ENCODE results near the gene RNF114. TPM values are rescaled to one million over a fixed set of nuclear protein-coding genes. Genes with fewer than 3 reads are reported as not detected.
"Not testable (repeated sequence)": the region's sequence is repeated elsewhere in the genome, so short reads cannot be mapped to it uniquely, and the experiment has no call there.

Gene RNF114
- total and polyA plus RNA-seq, 2 donors (not counting 1 experiment from before 2014, with no cell fraction given) = 65.2 to 70.2 TPM

DNA sequence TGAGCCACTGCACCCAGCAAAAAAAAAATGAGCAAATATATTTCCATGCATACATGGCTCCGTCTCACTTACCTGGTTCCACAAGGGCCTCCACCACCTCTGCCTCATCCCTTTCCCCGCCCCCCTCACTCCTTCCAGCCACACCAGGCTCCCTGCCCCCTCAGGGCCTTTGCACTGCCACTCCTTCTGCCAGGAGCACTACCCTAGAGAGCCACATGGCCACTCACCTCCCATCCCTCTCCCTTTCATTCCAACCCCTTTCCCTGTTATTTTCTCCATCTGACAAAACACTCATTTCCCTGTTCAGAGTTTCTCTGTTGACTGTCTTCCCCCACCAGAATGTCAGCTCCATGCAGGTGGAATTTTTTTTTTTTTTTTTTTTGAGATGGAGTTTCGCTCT lies 59.4 kb downstream of the RNF114 start:
- no peak for DNase-seq (ENCODE audit: low read depth in 2 of 2)
- Histone ChIP-seq H3K4me2 (ENCODE audit: extremely low read depth, insufficient read depth, low read length) (no peak overlapping the region), H3K4me1 (ENCODE audit: control insufficient read depth, extremely low read depth, insufficient read depth, low read length) (peaks cover 2% of the 10 kb centered on the region), H4K20me1 (ENCODE audit: control insufficient read depth, extremely low read depth, insufficient read depth, low read length) (no peaks in the 10 kb centered on the region), H3K36me3 (ENCODE audit: control insufficient read depth, insufficient read depth, low read length) (no peaks in the 10 kb centered on the region), H3K79me2 (ENCODE audit: control insufficient read depth, insufficient read depth, low read length) (no peaks in the 10 kb centered on the region), H3K9ac (ENCODE audit: insufficient read depth, low read length) (no peak overlapping the region), H3K27me3 (ENCODE audit: control insufficient read depth, insufficient read depth, low read length) (no peaks in the 10 kb centered on the region), H3K4me3 (replicated peaks in 1 of 4; ENCODE audit: control extremely low read depth in 1 of 4, insufficient read depth in 1 of 4, low read depth in 3 of 4, low read length in 4 of 4) (no peak overlapping the region), H3K27ac (ENCODE audit: insufficient read depth, low read length) (no peak overlapping the region), H3K9me3 (ENCODE audit: control insufficient read depth, insufficient read depth, low read depth, low read length) (no peaks in the 10 kb centered on the region), H2AFZ (ENCODE audit: low read length) (no peak overlapping the region)
- no peak for TF ChIP-seq EZH2 (IDR thresholded peaks at IDR 0.05; ENCODE audit: low read length, missing control alignments)
- TF ChIP-seq, protein P1, sequence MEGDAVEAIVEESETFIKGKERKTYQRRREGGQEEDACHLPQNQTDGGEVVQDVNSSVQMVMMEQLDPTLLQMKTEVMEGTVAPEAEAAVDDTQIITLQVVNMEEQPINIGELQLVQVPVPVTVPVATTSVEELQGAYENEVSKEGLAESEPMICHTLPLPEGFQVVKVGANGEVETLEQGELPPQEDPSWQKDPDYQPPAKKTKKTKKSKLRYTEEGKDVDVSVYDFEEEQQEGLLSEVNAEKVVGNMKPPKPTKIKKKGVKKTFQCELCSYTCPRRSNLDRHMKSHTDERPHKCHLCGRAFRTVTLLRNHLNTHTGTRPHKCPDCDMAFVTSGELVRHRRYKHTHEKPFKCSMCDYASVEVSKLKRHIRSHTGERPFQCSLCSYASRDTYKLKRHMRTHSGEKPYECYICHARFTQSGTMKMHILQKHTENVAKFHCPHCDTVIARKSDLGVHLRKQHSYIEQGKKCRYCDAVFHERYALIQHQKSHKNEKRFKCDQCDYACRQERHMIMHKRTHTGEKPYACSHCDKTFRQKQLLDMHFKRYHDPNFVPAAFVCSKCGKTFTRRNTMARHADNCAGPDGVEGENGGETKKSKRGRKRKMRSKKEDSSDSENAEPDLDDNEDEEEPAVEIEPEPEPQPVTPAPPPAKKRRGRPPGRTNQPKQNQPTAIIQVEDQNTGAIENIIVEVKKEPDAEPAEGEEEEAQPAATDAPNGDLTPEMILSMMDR (conservative IDR thresholded peaks at IDR 0.05 in 1 of 2, IDR thresholded peaks at IDR 0.05 in 1 of 2; ENCODE audit: low read depth in 1 of 2, low read length in 2 of 2) = no peak

- not testable (repeated sequence) for H3K4me3 ChIP-seq (replicated peaks in 1 of 4; ENCODE audit: control extremely low read depth in 1 of 4, insufficient read depth in 1 of 4, low read depth in 3 of 4, low read length in 4 of 4); H3K4me2 ChIP-seq (ENCODE audit: extremely low read depth, insufficient read depth, low read length); H3K27ac ChIP-seq (ENCODE audit: insufficient read depth, low read length); H4K20me1 ChIP-seq (ENCODE audit: control insufficient read depth, extremely low read depth, insufficient read depth, low read length); H3K79me2 ChIP-seq (ENCODE audit: control insufficient read depth, insufficient read depth, low read length); H3K36me3 ChIP-seq (ENCODE audit: control insufficient read depth, insufficient read depth, low read length); DNase-seq (ENCODE audit: low read depth in 2 of 2); H3K9me3 ChIP-seq (ENCODE audit: control insufficient read depth, insufficient read depth, low read depth, low read length); H2AFZ ChIP-seq (ENCODE audit: low read length); H3K4me1 ChIP-seq (ENCODE audit: control insufficient read depth, extremely low read depth, insufficient read depth, low read length); H3K9ac ChIP-seq (ENCODE audit: insufficient read depth, low read length); H3K27me3 ChIP-seq (ENCODE audit: control insufficient read depth, insufficient read depth, low read length)
Measured at GRCh38 chr20:49998478-49999188, 62.4 kb downstream of the RNF114 start.

DNA sequence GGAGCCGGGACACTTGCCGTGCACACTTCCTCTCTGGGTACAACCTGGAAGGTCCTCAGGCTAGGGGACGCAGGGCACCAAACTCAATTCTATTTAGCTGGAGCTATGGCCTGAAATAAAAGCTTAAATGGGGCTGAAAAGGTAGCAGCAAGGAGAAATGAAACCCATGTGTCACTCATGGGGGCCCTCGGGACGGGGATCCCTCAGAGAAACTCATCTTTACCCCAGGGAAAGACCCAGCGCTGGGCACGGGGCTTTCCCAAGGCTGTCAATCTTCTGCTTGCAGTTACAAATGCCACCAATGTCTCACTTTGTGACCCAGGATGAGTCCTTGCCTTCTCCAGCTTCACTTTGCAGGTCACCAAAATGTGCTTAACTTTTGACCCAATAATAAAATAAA lies 63.1 kb downstream of the RNF114 start:
- H3K4me1 ChIP-seq (ENCODE audit: control insufficient read depth, extremely low read depth, insufficient read depth, low read length) = no peaks in the 10 kb centered on the region
- no peak for DNase-seq (ENCODE audit: low read depth in 2 of 2)
- no peaks in the 10 kb centered on the region for H3K79me2 ChIP-seq (ENCODE audit: control insufficient read depth, insufficient read depth, low read length)
- no peak overlapping the region for H2AFZ ChIP-seq (ENCODE audit: low read length)
- H3K9me3 ChIP-seq (ENCODE audit: control insufficient read depth, insufficient read depth, low read depth, low read length) = no peaks in the 10 kb centered on the region
- H3K36me3 ChIP-seq (ENCODE audit: control insufficient read depth, insufficient read depth, low read length) = no peaks in the 10 kb centered on the region
- no peaks in the 10 kb centered on the region for H3K27me3 ChIP-seq (ENCODE audit: control insufficient read depth, insufficient read depth, low read length)
- no peak overlapping the region for H3K4me2 ChIP-seq (ENCODE audit: extremely low read depth, insufficient read depth, low read length)
- no peaks in the 10 kb centered on the region for H4K20me1 ChIP-seq (ENCODE audit: control insufficient read depth, extremely low read depth, insufficient read depth, low read length)
- H3K27ac ChIP-seq (ENCODE audit: insufficient read depth, low read length) = no peak overlapping the region
- TF ChIP-seq, protein P1 (conservative IDR thresholded peaks at IDR 0.05 in 1 of 2, IDR thresholded peaks at IDR 0.05 in 1 of 2; ENCODE audit: low read depth in 1 of 2, low read length in 2 of 2) = no peak
- no peak for TF ChIP-seq EZH2 (IDR thresholded peaks at IDR 0.05; ENCODE audit: low read length, missing control alignments)
- H3K4me3 ChIP-seq (replicated peaks in 1 of 4; ENCODE audit: control extremely low read depth in 1 of 4, insufficient read depth in 1 of 4, low read depth in 3 of 4, low read length in 4 of 4) = no peak overlapping the region
- no peak overlapping the region for H3K9ac ChIP-seq (ENCODE audit: insufficient read depth, low read length)

DNA sequence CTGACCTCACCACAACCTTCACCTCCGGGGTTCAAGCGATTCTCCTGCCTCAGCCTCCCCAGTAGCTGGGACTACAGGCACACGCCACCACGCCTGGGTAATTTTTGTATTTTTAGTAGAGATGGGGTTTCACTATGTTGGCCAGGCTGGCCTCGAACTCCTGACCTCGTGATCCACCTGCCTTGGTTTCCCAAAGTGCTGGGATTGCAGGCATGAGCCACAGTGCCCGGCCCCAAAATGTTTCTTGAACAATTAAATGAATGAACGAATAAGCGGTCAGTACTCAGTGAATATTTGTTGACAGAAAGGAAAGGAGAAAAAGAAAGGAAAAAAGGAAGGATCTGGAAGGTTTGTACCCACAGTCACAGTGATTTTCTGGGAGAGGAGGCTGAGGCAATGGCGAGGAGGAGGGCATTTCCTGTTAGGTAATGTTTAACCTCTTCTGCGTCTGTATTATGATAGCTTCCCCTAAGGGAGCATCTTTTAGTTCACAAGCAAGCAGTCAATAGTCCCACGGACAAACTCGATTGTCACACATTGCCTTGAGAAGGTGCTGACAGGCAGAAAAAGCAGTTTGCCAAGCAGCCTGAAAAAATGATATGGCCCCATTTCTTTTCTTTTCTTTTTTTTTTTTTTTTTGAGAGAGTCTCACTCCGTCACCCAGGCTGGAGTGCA lies 64.5 kb downstream of the RNF114 start:
- H3K4me1 ChIP-seq (ENCODE audit: control insufficient read depth, extremely low read depth, insufficient read depth, low read length); H4K20me1 ChIP-seq (ENCODE audit: control insufficient read depth, extremely low read depth, insufficient read depth, low read length); DNase-seq (ENCODE audit: low read depth in 2 of 2); H3K36me3 ChIP-seq (ENCODE audit: control insufficient read depth, insufficient read depth, low read length); H3K4me3 ChIP-seq (replicated peaks in 1 of 4; ENCODE audit: control extremely low read depth in 1 of 4, insufficient read depth in 1 of 4, low read depth in 3 of 4, low read length in 4 of 4); H3K27ac ChIP-seq (ENCODE audit: insufficient read depth, low read length); H3K9ac ChIP-seq (ENCODE audit: insufficient read depth, low read length); H3K27me3 ChIP-seq (ENCODE audit: control insufficient read depth, insufficient read depth, low read length); H3K79me2 ChIP-seq (ENCODE audit: control insufficient read depth, insufficient read depth, low read length); H3K4me2 ChIP-seq (ENCODE audit: extremely low read depth, insufficient read depth, low read length); H3K9me3 ChIP-seq (ENCODE audit: control insufficient read depth, insufficient read depth, low read depth, low read length); H2AFZ ChIP-seq (ENCODE audit: low read length): not testable (repeated sequence)
